SK-N-SH treated with all-trans-retinoic acid at 6 μM for 48 hours (cell line): ENCODE results near the gene FRMPD2.

Source experiments
- ARNTL ChIP-seq: fragments of 450-650 bp; formaldehyde crosslinking; IDR thresholded peaks from 2 replicates; pipeline ENCODE4 v1.5.0; 2020; ENCODE audit warnings: low read depth, mild to moderate bottlenecking, moderate library complexity, borderline replicate concordance
- GLIS3 ChIP-seq: fragments of 250-450 bp; sonication (Bioruptor Pico); IDR thresholded peaks from 2 replicates; pipeline ENCODE4 v1.5.0; 2020; ENCODE audit warnings: mild to moderate bottlenecking, moderate library complexity
- ISL1 ChIP-seq: fragments of 250-450 bp; sonication (Bioruptor Pico); IDR thresholded peaks from 2 replicates; pipeline ENCODE4 v2.1.2; 2022; ENCODE audit warnings: mild to moderate bottlenecking, moderate library complexity
- PATZ1 ChIP-seq: fragments of 250-450 bp; sonication (Bioruptor Pico); IDR thresholded peaks from 2 replicates; pipeline ENCODE4 v1.8.0; 2020; ENCODE audit warnings: mild to moderate bottlenecking, moderate library complexity, borderline replicate concordance
- PPARA ChIP-seq: fragments of 250-450 bp; sonication (Bioruptor Pico); IDR thresholded peaks from 2 replicates; pipeline ENCODE4 v1.5.0; 2020; ENCODE audit warnings: mild to moderate bottlenecking, borderline replicate concordance
- RARB ChIP-seq: fragments of 250-450 bp; sonication (Bioruptor Pico); IDR thresholded peaks from 2 replicates; pipeline ENCODE4 v1.8.0; 2021; ENCODE audit warnings: mild to moderate bottlenecking, moderate library complexity
- ZC3H10 ChIP-seq: fragments of 250-450 bp; sonication (Bioruptor Pico); IDR thresholded peaks from 2 replicates; pipeline ENCODE4 v1.5.1; 2021; ENCODE audit warnings: mild to moderate bottlenecking, moderate library complexity

- TF ChIP-seq GLIS3 (no peak), ISL1 (CRISPR knock-in tag) (no peak), ARNTL (CRISPR knock-in tag) (no peak), PPARA (CRISPR knock-in tag) (no peak), PATZ1 (CRISPR knock-in tag) (no peak), RARB (CRISPR knock-in tag) (no peak), ZC3H10 (CRISPR knock-in tag) (no peak)
These were observed 80.9 kb downstream of the FRMPD2 start for GRCh38 chr10:48193556-48193955.
